ENCODE measurements around the gene BTAF1. TPM values are rescaled to one million over a fixed set of nuclear protein-coding genes. Genes with fewer than 3 reads are reported as not detected.

Gene BTAF1
- total RNA-seq, 1 experiment from 2014 or later, result 42.3 TPM

DNA sequence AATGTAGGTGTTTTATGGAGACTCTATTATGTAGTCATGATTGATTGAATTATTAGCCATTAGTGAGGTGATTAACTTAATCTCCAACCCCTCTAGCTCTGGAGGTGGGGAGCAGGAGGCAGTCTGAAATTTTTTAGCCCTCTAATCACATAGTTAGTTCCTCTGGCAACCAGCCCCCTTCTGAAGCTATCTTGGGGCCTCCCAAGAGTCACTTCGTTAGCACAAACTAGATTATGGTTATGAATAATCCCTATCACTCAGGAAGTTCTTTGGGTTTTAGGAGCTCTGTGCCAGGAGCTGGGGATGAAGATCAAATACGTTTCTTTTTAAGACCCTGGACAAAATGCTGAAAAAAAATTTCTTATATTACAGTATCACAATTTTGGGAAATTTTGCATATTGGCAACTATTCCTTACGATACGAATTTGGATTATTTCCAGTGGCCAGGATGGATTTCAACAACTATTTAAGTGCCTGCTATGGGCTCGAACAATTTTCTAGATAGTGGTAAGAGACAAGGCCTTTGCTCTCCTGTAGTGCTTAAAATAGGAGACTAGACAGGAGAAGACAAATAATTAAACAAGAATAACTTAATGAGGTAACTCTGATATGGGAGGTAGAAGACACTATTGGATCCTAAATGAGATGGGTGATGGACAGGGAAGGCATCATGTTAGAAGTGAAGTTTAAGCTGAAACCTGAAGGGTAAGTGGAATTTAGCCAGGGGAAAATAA is 52.9 kb downstream of the BTAF1 start:
- peaks cover 8% of the 10 kb centered on the region for H3K4me1 ChIP-seq (ENCODE audit: insufficient read depth, low read length, poor library complexity, severe bottlenecking)
- ChIA-PET CTCF (no interaction called here), POLR2A (ENCODE audit: low non-redundant PET) (no interaction called here)
- H3K9me3 ChIP-seq (ENCODE audit: low read depth, low read length, poor library complexity, severe bottlenecking), result no peaks in the 10 kb centered on the region
- intact Hi-C loops (cut with micrococcal nuclease; ENCODE audit: unreplicated experiment), result no loop called here
- H3K27ac ChIP-seq (ENCODE audit: low read depth, low read length, poor library complexity, severe bottlenecking), result no peak overlapping the region
- TF ChIP-seq EZH2 (IDR thresholded peaks at IDR 0.05; ENCODE audit: borderline replicate concordance, low read depth, low read length, poor library complexity, severe bottlenecking), result no peak
- TF ChIP-seq CTCF (conservative IDR thresholded peaks at IDR 0.05; ENCODE audit: low read depth, low read length), result no peak
- BruUV-seq (replicated peaks), result no TSS peak
- no peak overlapping the region for H3K4me3 ChIP-seq (ENCODE audit: low read depth, low read length, poor library complexity, severe bottlenecking)
- DNase-seq (ENCODE audit: low spot score), result no peak
- peaks cover 3% of the 10 kb centered on the region for H3K36me3 ChIP-seq (ENCODE audit: insufficient read depth, low read length, poor library complexity, severe bottlenecking)
- no peaks in the 10 kb centered on the region for H3K27me3 ChIP-seq (replicated peaks; ENCODE audit: insufficient read depth, low read depth, low read length, poor library complexity)

GRCh38 chr10:91977491-91977890 is 53.9 kb downstream of the BTAF1 start:
- DNase-seq (ENCODE audit: low spot score), result no peak
- POLR2A ChIA-PET (ENCODE audit: low non-redundant PET), result no interaction called here
- TF ChIP-seq CTCF (conservative IDR thresholded peaks at IDR 0.05; ENCODE audit: low read depth, low read length) (no peak), EZH2 (IDR thresholded peaks at IDR 0.05; ENCODE audit: borderline replicate concordance, low read depth, low read length, poor library complexity, severe bottlenecking) (no peak)
- CTCF ChIA-PET, result no interaction called here
- Histone ChIP-seq H3K4me3 (ENCODE audit: low read depth, low read length, poor library complexity, severe bottlenecking) (no peak overlapping the region), H3K27ac (ENCODE audit: low read depth, low read length, poor library complexity, severe bottlenecking) (no peak overlapping the region), H3K4me1 (ENCODE audit: insufficient read depth, low read length, poor library complexity, severe bottlenecking) (peaks cover 8% of the 10 kb centered on the region), H3K36me3 (ENCODE audit: insufficient read depth, low read length, poor library complexity, severe bottlenecking) (peaks cover 13% of the 10 kb centered on the region), H3K9me3 (ENCODE audit: low read depth, low read length, poor library complexity, severe bottlenecking) (no peaks in the 10 kb centered on the region), H3K27me3 (replicated peaks; ENCODE audit: insufficient read depth, low read depth, low read length, poor library complexity) (no peaks in the 10 kb centered on the region)
- no TSS peak for BruUV-seq (replicated peaks)
- intact Hi-C loops (cut with micrococcal nuclease; ENCODE audit: unreplicated experiment), result no loop called here

DNA sequence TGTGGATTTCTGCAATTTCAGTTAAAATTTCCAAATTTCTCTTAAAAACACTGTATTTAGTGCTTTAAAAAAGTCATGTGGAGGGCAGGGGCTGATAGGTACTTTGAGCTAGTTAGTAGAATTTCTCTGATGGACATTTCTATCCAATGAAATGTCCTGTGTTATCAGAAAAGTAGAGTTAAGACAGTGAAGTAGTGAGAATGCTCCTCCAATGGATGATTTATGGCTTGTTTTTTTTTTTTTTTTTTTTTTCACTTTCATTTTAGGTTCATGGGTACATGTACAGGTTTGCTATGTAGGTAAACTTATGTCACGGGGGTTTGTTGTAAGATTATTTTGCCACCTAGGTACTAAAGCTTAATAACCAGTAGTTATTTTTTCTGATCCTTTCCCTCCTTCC is 55.0 kb downstream of the BTAF1 start:
- no TSS peak for BruUV-seq (replicated peaks)
- Histone ChIP-seq H3K4me1 (ENCODE audit: insufficient read depth, low read length, poor library complexity, severe bottlenecking) (peaks cover 8% of the 10 kb centered on the region), H3K36me3 (ENCODE audit: insufficient read depth, low read length, poor library complexity, severe bottlenecking) (peaks cover 24% of the 10 kb centered on the region), H3K4me3 (ENCODE audit: low read depth, low read length, poor library complexity, severe bottlenecking) (no peak overlapping the region), H3K27me3 (replicated peaks; ENCODE audit: insufficient read depth, low read depth, low read length, poor library complexity) (no peaks in the 10 kb centered on the region), H3K27ac (ENCODE audit: low read depth, low read length, poor library complexity, severe bottlenecking) (no peak overlapping the region), H3K9me3 (ENCODE audit: low read depth, low read length, poor library complexity, severe bottlenecking) (no peaks in the 10 kb centered on the region)
- intact Hi-C loops (cut with micrococcal nuclease; ENCODE audit: unreplicated experiment), result no loop called here
- DNase-seq (ENCODE audit: low spot score), result no peak
- ChIA-PET CTCF (no interaction called here), POLR2A (ENCODE audit: low non-redundant PET) (no interaction called here)
- TF ChIP-seq EZH2 (IDR thresholded peaks at IDR 0.05; ENCODE audit: borderline replicate concordance, low read depth, low read length, poor library complexity, severe bottlenecking), result no peak
- TF ChIP-seq CTCF (conservative IDR thresholded peaks at IDR 0.05; ENCODE audit: low read depth, low read length), result no peak
